NCI-H748 (cell line): ENCODE measurements around the gene NPB.

Experiments used
- DNase-seq: peaks from one replicate; lab custom pipeline; 2025; ENCODE audit not compliant: unreplicated experiment; lab: John Stamatoyannopoulos, UW

The NPB gene

GRCh38 chr17:81869221-81870130 is 32.6 kb upstream of the NPB start:
- DNase-seq = no peak

DNA sequence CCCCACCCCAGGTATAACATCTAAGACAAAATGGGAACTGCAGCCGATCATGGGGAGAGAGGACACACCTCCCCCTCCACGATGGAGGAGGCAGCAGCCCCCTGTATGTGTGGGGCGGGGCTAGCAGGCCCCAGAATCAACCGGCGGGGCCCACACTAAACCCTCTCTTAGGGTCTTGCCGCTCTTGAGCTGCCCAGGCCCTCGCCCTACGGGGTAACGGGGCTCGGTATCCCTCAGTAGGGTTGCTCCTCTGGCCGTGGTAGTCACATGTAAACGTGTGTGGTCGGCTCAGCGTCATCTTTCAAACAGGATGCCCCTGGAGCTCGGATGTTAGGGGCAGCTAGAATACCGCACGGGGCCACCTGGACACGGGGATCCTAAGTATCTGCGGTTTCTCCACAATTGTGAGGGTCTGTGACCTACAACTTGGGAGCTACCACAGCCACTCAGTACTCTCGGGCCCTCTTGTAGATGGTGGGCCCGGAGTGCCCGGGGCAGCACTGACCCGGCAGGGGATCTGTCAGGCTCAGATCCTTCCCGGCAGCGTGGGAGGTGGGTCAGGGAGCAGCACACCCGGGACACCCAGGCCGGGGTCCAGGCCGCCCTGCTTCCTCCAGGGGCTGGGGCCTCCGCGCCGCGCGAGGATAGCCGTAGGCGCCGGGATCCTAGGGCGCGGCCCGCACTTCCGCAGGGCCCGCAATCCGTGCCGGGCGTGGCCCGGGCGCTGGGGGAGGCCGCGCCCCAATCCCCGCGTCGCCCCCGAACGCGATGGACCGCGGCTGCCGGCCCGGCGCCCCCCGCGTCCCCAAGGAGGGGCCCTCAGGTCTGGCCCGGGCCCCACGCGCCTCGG is 31.7 kb upstream of the NPB start:
- peak; percentile 39 for DNase-seq

GRCh38 chr17:81870981-81871386 is 31.1 kb upstream of the NPB start, which contains the start of gene ARHGDIA:
TSS of gene ARHGDIA (minus strand) at chr17:81871337. CDS start at chr17:81869930, 1,407 bp downstream.
- DNase-seq = no peak

- DNase-seq = peak; percentile 90
These were observed 30.4 kb upstream of the NPB start for GRCh38 chr17:81871387-81872230.

DNA sequence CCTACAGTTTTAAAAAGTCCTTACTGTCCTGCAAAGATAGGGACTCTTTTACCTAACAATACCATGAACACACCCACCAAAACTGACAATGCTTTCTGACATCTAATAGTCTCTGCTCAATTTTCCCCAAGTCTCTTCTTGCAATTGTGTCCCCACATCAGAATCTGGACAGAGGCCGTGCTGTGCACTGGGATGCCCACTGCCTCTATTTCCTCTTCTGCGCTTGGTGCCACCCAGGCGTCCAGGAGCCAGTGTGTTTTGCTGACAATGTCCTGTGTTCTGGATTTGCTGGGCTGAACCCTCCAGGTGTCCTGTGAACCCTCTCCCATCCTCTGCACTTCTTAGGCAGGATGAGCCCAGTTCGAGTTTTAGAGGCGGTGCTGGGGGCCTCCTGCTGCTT is 24.5 kb upstream of the NPB start:
- no peak for DNase-seq

DNA sequence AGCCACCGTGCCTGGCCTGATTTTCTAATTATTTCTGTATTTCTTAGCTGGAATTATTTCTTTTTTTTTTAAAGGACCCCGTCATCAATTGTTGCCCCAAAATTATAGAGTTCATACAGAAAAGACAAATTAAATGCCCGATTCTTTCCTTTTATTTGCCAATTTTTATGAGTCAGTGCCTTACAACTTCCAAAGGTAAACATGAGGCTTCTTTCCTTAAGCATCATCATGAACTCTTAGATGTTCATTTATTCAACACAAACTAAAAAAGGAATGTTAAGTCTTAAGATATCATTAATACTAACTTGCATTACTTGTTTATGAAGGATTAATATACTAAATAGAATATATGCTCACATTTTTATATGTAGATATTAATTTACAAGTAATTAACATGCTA is 23.7 kb upstream of the NPB start:
- DNase-seq = no peak

- DNase-seq = no peak
These were observed 22.9 kb upstream of the NPB start for GRCh38 chr17:81879121-81879520.

DNA sequence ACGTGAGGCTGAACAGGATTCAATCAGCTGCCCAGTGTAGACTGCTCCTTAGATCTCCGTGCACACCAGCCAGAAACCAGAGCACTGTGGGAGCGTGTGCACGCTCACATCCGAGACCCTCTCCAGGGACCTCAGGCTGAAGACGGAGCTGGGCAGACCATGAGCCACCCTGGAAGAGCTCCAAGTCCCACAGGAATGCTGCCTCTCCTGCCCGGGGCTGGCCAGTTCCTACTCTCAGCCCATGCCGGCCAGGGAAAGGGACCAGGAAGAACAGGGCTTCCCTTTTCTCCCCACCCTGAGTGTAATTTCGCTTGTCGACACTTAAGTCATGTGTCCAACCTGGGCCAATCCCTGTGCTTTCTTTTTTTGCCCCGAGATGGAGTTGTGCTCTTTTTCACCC is 17.5 kb upstream of the NPB start:
- DNase-seq = no peak

GRCh38 chr17:81884968-81885367 is 17.1 kb upstream of the NPB start:
- DNase-seq = no peak

GRCh38 chr17:81885454-81885853 is 16.6 kb upstream of the NPB start:
- no peak for DNase-seq

- DNase-seq = no peak
These were observed 16.0 kb upstream of the NPB start for GRCh38 chr17:81885869-81886548.

GRCh38 chr17:81888105-81888987 is 13.7 kb upstream of the NPB start:
- DNase-seq = no peak

DNA sequence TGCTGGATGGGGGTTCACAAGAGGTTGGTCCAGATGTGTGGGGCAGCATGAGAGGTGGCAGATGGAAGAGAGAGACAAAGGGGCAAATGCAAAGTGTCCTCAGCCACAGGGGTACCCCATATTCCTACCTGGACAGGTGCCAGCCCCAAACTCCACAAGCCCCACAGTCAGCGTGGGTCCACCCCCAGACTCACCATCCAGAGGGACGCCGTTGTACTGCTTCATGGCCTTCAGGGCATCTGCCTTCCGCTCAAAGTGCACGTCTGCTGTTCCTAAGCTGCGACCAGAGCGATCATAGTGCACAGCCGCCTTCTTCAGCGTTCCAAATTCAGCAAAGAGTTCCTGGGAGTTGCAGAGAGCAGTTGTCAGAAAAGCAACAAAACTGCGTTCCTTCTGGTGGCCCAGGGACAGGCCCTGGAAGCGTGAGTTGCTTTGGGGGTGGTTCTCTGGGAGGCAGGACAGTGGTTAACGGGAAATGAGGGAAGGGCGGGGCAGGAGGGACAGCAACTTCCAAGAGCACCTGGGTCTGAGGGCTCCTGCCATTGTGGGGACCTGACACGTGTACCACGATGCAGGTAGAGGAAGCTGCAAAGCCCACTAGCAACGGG is 12.9 kb upstream of the NPB start:
- no peak for DNase-seq

GRCh38 chr17:81889602-81890001 is 12.4 kb upstream of the NPB start:
- no peak for DNase-seq

- peak; percentile 23 for DNase-seq
These were observed 11.4 kb upstream of the NPB start for GRCh38 chr17:81890447-81891302.

- no peak for DNase-seq
These were observed 10.8 kb upstream of the NPB start for GRCh38 chr17:81891303-81891552.

GRCh38 chr17:81895400-81895799 is 6.6 kb upstream of the NPB start:
- no peak for DNase-seq
